K562 treated with DMSO at 1 percent for 12 hours (cell line): ENCODE data around the gene ZNF254. TPM values are rescaled to one million over a fixed set of nuclear protein-coding genes. Genes with fewer than 3 reads are reported as not detected.

Experiments used
- total RNA-seq: library from RNA; unstranded; fragments of 300-600 nt; gene quantifications from 2 replicates; pipeline ENCODE4 v1.2.3, GENCODE V29; 2022; ENCODE audit not compliant: insufficient read depth

The ZNF254 gene
- 1.6 and 4.9 TPM in 2 replicates for total RNA-seq

DNA sequence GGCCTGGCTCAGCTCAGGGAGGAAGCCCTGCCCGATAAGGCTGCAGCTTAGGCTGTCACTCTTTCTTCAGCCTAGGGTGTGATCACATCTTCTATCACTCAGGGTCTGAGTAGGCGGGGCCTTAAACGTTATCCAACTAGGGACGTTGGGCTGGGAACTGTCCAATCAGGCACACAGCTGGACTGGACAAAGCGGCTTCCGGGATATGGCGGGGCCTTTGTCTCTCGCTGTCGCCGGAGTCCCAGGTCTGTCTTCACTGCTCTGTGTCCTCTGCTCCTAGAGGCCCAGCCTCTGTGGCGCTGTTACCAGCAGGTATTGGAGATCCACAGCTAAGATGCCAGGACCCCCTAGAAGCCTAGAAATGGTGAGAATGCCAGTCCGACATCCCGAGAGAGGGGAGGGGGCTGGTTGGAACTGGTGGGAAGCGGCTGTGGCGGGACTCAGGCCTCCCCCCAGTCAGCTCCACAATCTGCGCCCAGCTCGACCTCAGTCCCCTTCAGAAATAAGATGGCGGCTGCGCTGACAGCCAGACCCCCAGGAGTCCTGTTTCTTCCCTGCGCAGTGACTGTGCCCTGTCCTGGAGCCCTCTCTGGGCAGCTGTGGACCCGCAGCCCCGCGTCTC is at the start of gene ZNF254:
Gene ZNF254, plus strand, starts transcription at position 214 of the 622 bp plus-strand sequence. Its CDS starts 121 bp downstream, at position 335.

Other genes with a start within 250 kb of the ZNF254 start
- 3.6 and 10.4 TPM in 2 replicates for gene ZNF726, start 172.3 kb upstream of the ZNF254 start, total RNA-seq